Gastrocnemius medialis (tissue), 4 donors: ENCODE data around the gene OR8G1. TPM values are rescaled to one million over a fixed set of nuclear protein-coding genes. Genes with fewer than 3 reads are reported as not detected.

Experiments
- ATAC-seq, 2 donors: fragments of 150-250 bp; one replicate each; pipeline ENCODE4 v1.9.1; 2016
- DNase-seq, 2 donors: peaks; one replicate each; pipeline ENCODE4 v3.0.0-alpha.2; 2019
- H3K27ac ChIP-seq, 4 donors: fragments of 200-600 bp; sonication (generic); 1 replicate in 1 of 4; 2 replicates in 3 of 4; pipeline ENCODE4 v1.5.1; 2016 to 2018; ENCODE audit warnings: mild to moderate bottlenecking in 2 of 4, moderate library complexity in 1 of 4
- H3K27me3 ChIP-seq, 3 donors: fragments of 200-600 bp; sonication (generic) in 2 of 3; 1 replicate in 1 of 3; 2 replicates in 2 of 3; pipeline versions ENCODE4 v1.5.1 to v1.6.0; 2016 to 2019; ENCODE audit warnings: mild to moderate bottlenecking in 1 of 3, moderate library complexity in 1 of 3
- H3K36me3 ChIP-seq, 2 donors: fragments of 200-600 bp; sonication (generic) in 1 of 2; one replicate each; pipeline ENCODE4 v1.5.1; 2017 to 2018
- H3K4me1 ChIP-seq, 2 donors: fragments of 200-600 bp; sonication (generic) in 1 of 2; one replicate each; pipeline ENCODE4 v1.5.1; 2016 to 2017; ENCODE audit warnings: mild to moderate bottlenecking in 2 of 2
- H3K4me3 ChIP-seq, 4 donors: fragments of 200-600 bp; sonication (generic) in 3 of 4; 1 replicate in 1 of 4; 2 replicates in 3 of 4; pipeline ENCODE4 v1.5.1; 2016 to 2019; ENCODE audit warnings: mild to moderate bottlenecking in 2 of 4
- H3K9me3 ChIP-seq, 3 donors: fragments of 200-600 bp; sonication (generic) in 2 of 3; 1 replicate in 1 of 3; 2 replicates in 2 of 3; pipeline ENCODE4 v1.5.1; 2016 to 2019
- CTCF ChIP-seq, 5 experiments: fragments of 450-650 bp in 3 of 5; fragments of 200-600 bp in 2 of 5; sonication (generic) in 2 of 5; IDR thresholded peaks in 4 of 5; conservative IDR thresholded peaks in 1 of 5; 1 replicate in 4 of 5; 2 replicates in 1 of 5; pipeline ENCODE4 v1.5.1; 2016 to 2019; ENCODE audit warnings: antibody characterized with exemption in 5 of 5, mild to moderate bottlenecking in 3 of 5, moderate library complexity in 3 of 5
- POLR2A ChIP-seq, 2 donors: fragments of 450-650 bp; IDR thresholded peaks; one replicate each; pipeline ENCODE4 v1.6.1; 2017; ENCODE audit warnings: antibody characterized with exemption in 2 of 2, mild to moderate bottlenecking in 2 of 2, moderate library complexity in 2 of 2
- in situ Hi-C, 4 donors: fragments of 200-750 bp; cut with MboI; loops; one replicate each; pipeline versions ENCODE4 v1.15.0 to v1.8.0; 2017; ENCODE audit warnings: low sequenced_read_pairs in 4 of 4
- intact Hi-C: fragments of 100-400 bp; cut with DNase I; formaldehyde crosslinking; loops from one replicate; pipeline ENCODE4 v1.15.1; 2023; ENCODE audit warnings: low total_unique reads
- total RNA-seq, 4 donors: library from RNA; depleted of rRNA; stranded (reverse); fragments of >200 nt; gene quantifications; one replicate each; pipeline versions ENCODE4 v1.1.0 to v1.2.3, GENCODE V29; 2016

The OR8G1 gene
- total RNA-seq, 4 donors from 2014 or later: not detected

DNA sequence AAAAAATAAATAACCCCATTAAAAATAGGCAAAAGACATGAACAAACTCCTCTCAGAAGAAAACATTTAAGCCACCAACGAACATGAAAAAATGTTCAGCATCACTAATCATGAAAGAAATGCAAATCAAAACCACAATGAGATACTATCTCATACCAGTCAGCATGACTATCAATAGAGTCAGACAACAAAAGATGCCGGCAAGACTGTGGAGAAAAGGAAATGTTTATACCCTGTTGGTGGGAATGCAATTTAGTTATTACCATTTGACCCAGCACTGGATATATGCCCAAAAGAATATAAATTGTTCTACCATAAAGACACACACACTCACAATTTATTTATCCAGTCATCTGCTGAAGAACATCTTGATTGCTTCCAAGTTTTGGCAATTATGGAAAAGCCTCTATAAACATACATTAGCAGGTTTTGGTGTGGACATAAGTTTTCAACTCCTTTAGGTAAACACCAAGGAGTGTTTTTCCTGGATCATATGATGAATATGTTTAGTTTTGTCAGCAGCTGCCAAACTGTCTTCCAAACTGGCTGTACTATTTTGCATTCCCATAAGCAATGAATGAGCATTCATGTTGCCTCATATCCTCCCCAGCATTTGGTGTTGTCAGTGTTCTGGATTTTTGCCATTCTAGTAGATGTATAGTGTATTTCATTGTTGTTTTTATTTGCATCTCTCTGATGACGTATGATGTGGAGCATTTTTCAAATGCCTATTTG, 44.9 kb downstream of the OR8G1 start:
- Histone ChIP-seq H3K4me3 (no peak overlapping the region), H3K9me3 (no peaks in the 10 kb centered on the region), H3K4me1 (no peaks in the 10 kb centered on the region), H3K27me3 (no peaks in the 10 kb centered on the region), H3K27ac (no peak overlapping the region), H3K36me3 (no peaks in the 10 kb centered on the region)
- ATAC-seq (no peak), DNase-seq (no peak)
- intact Hi-C loops: no loop called here
- TF ChIP-seq POLR2A (IDR thresholded peaks at IDR 0.05): no peak
- TF ChIP-seq CTCF (IDR thresholded peaks at IDR 0.05 in 4 of 5, conservative IDR thresholded peaks at IDR 0.05 in 1 of 5): no peak
- in situ Hi-C loops: no loop called here

GRCh38 chr11:124294687-124295086, 53.8 kb downstream of the OR8G1 start:
- Histone ChIP-seq H3K36me3 (no peaks in the 10 kb centered on the region), H3K4me1 (no peaks in the 10 kb centered on the region), H3K9me3 (no peaks in the 10 kb centered on the region), H3K4me3 (no peak overlapping the region), H3K27me3 (no peaks in the 10 kb centered on the region), H3K27ac (no peak overlapping the region)
- in situ Hi-C loops (no loop called here), intact Hi-C loops (no loop called here)
- no peak for TF ChIP-seq POLR2A (IDR thresholded peaks at IDR 0.05)
- TF ChIP-seq CTCF (IDR thresholded peaks at IDR 0.05 in 4 of 5, conservative IDR thresholded peaks at IDR 0.05 in 1 of 5): no peak
- DNase-seq (no peak), ATAC-seq (no peak)

DNA sequence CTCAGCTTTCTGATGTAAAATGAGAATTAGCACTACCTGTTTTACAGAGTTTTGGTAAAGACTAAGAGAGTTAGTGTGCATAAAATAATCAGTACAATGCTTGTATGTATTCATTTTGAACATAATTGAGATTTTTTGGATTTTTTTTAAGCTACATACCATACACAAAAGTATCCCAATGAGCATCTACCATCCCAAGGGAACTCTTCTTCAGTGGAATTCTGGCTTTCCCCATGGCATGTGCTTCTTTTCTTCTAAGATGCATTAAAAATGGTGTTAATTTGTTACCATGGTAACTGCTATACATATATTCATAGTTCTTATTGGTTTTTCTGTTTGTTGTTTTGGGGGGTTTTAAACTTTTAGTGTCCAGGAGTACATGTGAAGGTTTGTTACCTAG, 55.1 kb downstream of the OR8G1 start:
- Histone ChIP-seq H3K36me3 (no peaks in the 10 kb centered on the region), H3K9me3 (no peaks in the 10 kb centered on the region), H3K27me3 (no peaks in the 10 kb centered on the region), H3K4me3 (no peak overlapping the region), H3K4me1 (no peaks in the 10 kb centered on the region), H3K27ac (no peak overlapping the region)
- no peak for TF ChIP-seq CTCF (IDR thresholded peaks at IDR 0.05 in 4 of 5, conservative IDR thresholded peaks at IDR 0.05 in 1 of 5)
- TF ChIP-seq POLR2A (IDR thresholded peaks at IDR 0.05): no peak
- intact Hi-C loops (no loop called here), in situ Hi-C loops (no loop called here)
- ATAC-seq (no peak), DNase-seq (no peak)

DNA sequence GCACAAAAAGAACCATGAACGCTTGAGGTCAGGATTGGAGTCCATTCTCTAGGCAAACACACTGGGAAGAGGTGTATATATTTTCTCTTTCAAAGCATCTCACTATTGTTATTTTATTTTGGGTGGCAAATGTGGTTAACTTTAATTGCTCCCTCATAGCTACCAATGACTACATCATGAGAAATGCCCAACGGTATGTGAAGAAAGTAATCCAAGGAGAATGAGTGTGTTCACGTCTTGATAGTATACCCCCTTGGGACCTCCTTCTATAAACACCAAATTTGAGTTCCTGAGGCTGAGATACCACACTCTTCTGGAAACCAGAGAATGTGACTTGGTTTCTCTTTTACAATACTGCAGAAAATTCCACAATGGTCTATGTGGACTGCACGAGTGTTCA, 57.0 kb downstream of the OR8G1 start:
- in situ Hi-C loops (no loop called here), intact Hi-C loops (no loop called here)
- Histone ChIP-seq H3K9me3 (no peaks in the 10 kb centered on the region), H3K27ac (no peak overlapping the region), H3K4me1 (no peaks in the 10 kb centered on the region), H3K4me3 (no peak overlapping the region), H3K27me3 (no peaks in the 10 kb centered on the region), H3K36me3 (no peaks in the 10 kb centered on the region)
- TF ChIP-seq POLR2A (IDR thresholded peaks at IDR 0.05): no peak
- TF ChIP-seq CTCF (IDR thresholded peaks at IDR 0.05 in 4 of 5, conservative IDR thresholded peaks at IDR 0.05 in 1 of 5): no peak
- no peak for DNase-seq
- no peak for ATAC-seq

DNA sequence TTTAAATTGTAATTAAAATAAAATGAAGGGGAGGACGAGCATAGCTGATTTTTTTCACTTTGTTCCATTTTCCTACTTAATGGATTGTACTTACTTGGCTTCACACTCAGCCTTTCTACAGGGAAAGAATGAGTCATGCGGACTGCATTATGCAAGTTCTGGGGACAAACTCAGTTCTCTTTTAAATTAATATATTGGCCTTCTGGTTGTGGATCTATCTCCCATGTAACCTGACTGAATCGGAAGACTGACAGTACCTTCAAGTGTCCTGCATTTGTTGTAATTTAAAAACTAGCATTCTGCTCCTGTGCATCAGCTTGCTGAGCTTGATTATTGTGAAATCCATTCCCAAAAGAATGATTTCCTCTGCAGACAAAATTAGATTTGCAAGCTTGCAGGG, 60.7 kb downstream of the OR8G1 start:
- ATAC-seq: no peak
- Histone ChIP-seq H3K9me3 (no peaks in the 10 kb centered on the region), H3K27ac (no peak overlapping the region), H3K4me3 (no peak overlapping the region), H3K4me1 (no peaks in the 10 kb centered on the region), H3K36me3 (no peaks in the 10 kb centered on the region), H3K27me3 (no peaks in the 10 kb centered on the region)
- TF ChIP-seq POLR2A (IDR thresholded peaks at IDR 0.05): no peak
- DNase-seq: no peak
- intact Hi-C loops (no loop called here), in situ Hi-C loops (no loop called here)
